ENCODE data around the gene ODAD2.

- TF ChIP-seq ZNF274 (IDR thresholded peaks at IDR 0.05; ENCODE audit: low read depth, low read length) (no peak), SIN3A (IDR thresholded peaks at IDR 0.05; ENCODE audit: low read depth) (no peak), CTCF (IDR thresholded peaks at IDR 0.05 in 2 of 3, conservative IDR thresholded peaks at IDR 0.05 in 1 of 3; ENCODE audit: borderline replicate concordance in 1 of 3, insufficient read depth in 1 of 3, low read depth in 2 of 3, low read length in 2 of 3) (no peak), POLR2A (IDR thresholded peaks at IDR 0.05; ENCODE audit: borderline replicate concordance, extremely low read depth, insufficient read depth, insufficient read length) (no peak), REST (IDR thresholded peaks at IDR 0.05; ENCODE audit: low read depth) (no peak), CBX3 (IDR thresholded peaks at IDR 0.05; ENCODE audit: low read depth) (no peak), EZH2 (IDR thresholded peaks at IDR 0.05) (no peak), MAX (IDR thresholded peaks at IDR 0.05) (no peak), JUND (IDR thresholded peaks at IDR 0.05) (no peak)
Measured at GRCh38 chr10:28047061-28047460, 48.2 kb upstream of the ODAD2 start.

Measured in HCT116 (cell line).